Neural progenitor cell (in vitro differentiated cells): ENCODE data around the gene STARD8. TPM values are rescaled to one million over a fixed set of nuclear protein-coding genes. Genes with fewer than 3 reads are reported as not detected.
A peak's percentile ranks its signal among the peaks of the same experiment; 100 is the strongest.

Source experiments
- DNase-seq: peaks from one replicate; pipeline ENCODE4 v3.0.0-alpha.2; 2016; ENCODE audit warnings: low spot score
- H2AFZ ChIP-seq: fragments of 200-600 bp; sonication (generic); replicated peaks from 2 replicates; pipeline ENCODE4 v1.6.1; 2016; ENCODE audit warnings: antibody characterized with exemption
- H3F3A ChIP-seq: fragments of 200-600 bp; sonication (generic); 2 replicates; pipeline ENCODE4 v1.6.1; 2016; ENCODE audit warnings: antibody characterized with exemption, low read depth
- H3K27ac ChIP-seq: fragments of 200-600 bp; sonication (generic); 2 replicates; pipeline ENCODE4 v1.5.1; 2016; ENCODE audit warnings: mild to moderate bottlenecking
- H3K27me3 ChIP-seq: fragments of 200-600 bp; sonication (generic); 2 replicates; pipeline ENCODE4 v1.6.1; 2016; ENCODE audit warnings: mild to moderate bottlenecking, moderate library complexity
- H3K36me3 ChIP-seq: fragments of 200-600 bp; sonication (generic); 2 replicates; pipeline ENCODE4 v1.5.1; 2016
- H3K4me1 ChIP-seq: fragments of 200-600 bp; sonication (generic); 2 replicates; pipeline ENCODE4 v1.6.1; 2016; ENCODE audit warnings: mixed run types
- H3K4me2 ChIP-seq: fragments of 200-600 bp; sonication (generic); 2 replicates; pipeline ENCODE4 v1.6.1; 2016
- H3K4me3 ChIP-seq: fragments of 200-600 bp; sonication (generic); 2 replicates; pipeline ENCODE4 v1.5.1; 2016
- H3K79me2 ChIP-seq: fragments of 200-600 bp; sonication (generic); 2 replicates; pipeline ENCODE4 v1.6.1; 2016; ENCODE audit warnings: low read depth
- H3K9ac ChIP-seq: fragments of 200-600 bp; sonication (generic); 2 replicates; pipeline ENCODE4 v1.6.1; 2016
- H3K9me3 ChIP-seq: fragments of 200-600 bp; sonication (generic); 2 replicates; pipeline ENCODE4 v1.5.1; 2016; ENCODE audit warnings: low read depth
- H4K20me1 ChIP-seq: fragments of 200-600 bp; sonication (generic); 2 replicates; pipeline ENCODE4 v1.6.1; 2016; ENCODE audit warnings: low read depth
- H3K27ac Mint-ChIP-seq: 3 replicates; pipeline ENCODE4 v1.8.0; 2021; ENCODE audit warnings: mixed read lengths
- H3K27me3 Mint-ChIP-seq: 2 replicates; pipeline ENCODE4 v1.8.0; 2022; ENCODE audit warnings: low read depth, mild to moderate bottlenecking, inconsistent platforms, moderate library complexity, mixed read lengths; ENCODE audit not compliant: insufficient read depth
- H3K36me3 Mint-ChIP-seq: 3 replicates; pipeline ENCODE4 v1.8.0; 2021; ENCODE audit warnings: mixed read lengths
- H3K4me1 Mint-ChIP-seq: 3 replicates; pipeline ENCODE4 v1.8.0; 2021; ENCODE audit warnings: mixed read lengths
- H3K4me3 Mint-ChIP-seq: 3 replicates; pipeline ENCODE4 v1.8.0; 2021; ENCODE audit warnings: mild to moderate bottlenecking, moderate library complexity, mixed read lengths
- H3K9me3 Mint-ChIP-seq: 3 replicates; pipeline ENCODE4 v1.8.0; 2020; ENCODE audit warnings: mixed read lengths
- EZH2 ChIP-seq: fragments of 200-600 bp; sonication (generic); IDR thresholded peaks from 2 replicates; pipeline ENCODE4 v1.6.1; 2017; ENCODE audit warnings: antibody characterized with exemption, mild to moderate bottlenecking, moderate library complexity
- EZH2phosphoT487 ChIP-seq: fragments of 200-600 bp; sonication (generic); IDR thresholded peaks from 2 replicates; pipeline ENCODE4 v1.6.1; 2017; ENCODE audit warnings: antibody characterized with exemption
- total RNA-seq: library from RNA; depleted of rRNA; stranded (reverse); fragments of >200 nt; gene quantifications from 2 replicates; pipeline ENCODE4 v1.2.3, GENCODE V29; 2015; ENCODE audit warnings: low replicate concordance
- TF ChIP-seq, protein P1 (sequence below): fragments of 200-600 bp; sonication (generic); IDR thresholded peaks from 2 replicates; pipeline ENCODE4 v1.5.1; 2017; ENCODE audit warnings: antibody characterized with exemption, mild to moderate bottlenecking

STARD8 gene
- total RNA-seq, 1 donor from 2014 or later = 0.82 TPM

DNA sequence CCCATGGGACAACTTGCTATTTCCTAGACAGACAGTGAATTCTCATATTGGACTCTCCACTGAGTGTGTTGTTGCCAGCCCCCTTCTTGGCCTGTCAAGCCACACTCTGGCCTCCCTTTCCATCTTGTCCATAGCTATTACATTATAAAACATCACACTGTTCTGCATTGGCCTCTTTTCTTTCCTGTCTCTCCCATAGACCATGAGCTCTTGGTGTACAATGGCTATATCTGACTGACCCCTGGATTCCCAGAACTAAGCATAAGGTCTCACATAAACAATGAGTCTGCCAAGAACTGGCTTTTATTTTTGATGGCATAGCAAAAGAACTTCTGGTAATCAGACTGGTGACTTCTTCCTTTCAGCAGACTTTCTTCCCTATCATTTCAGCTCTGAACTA lies 23.8 kb downstream of the STARD8 start:
- no peak overlapping the region for H3K27ac Mint-ChIP-seq
- H3K4me3 Mint-ChIP-seq = no peak overlapping the region
- no peak overlapping the region for H3K4me3 ChIP-seq
- H3F3A ChIP-seq = peaks cover 7% of the 10 kb centered on the region
- H3K27me3 ChIP-seq = peaks cover 4% of the 10 kb centered on the region
- H3K36me3 Mint-ChIP-seq = no peaks in the 10 kb centered on the region
- H3K9me3 ChIP-seq = no peaks in the 10 kb centered on the region
- H2AFZ ChIP-seq = no peak overlapping the region
- no peaks in the 10 kb centered on the region for H3K79me2 ChIP-seq
- H3K9me3 Mint-ChIP-seq = no peaks in the 10 kb centered on the region
- H3K4me2 ChIP-seq = no peak overlapping the region
- H3K4me1 Mint-ChIP-seq = peaks cover 32% of the 10 kb centered on the region
- DNase-seq = no peak
- H4K20me1 ChIP-seq = no peaks in the 10 kb centered on the region
- TF ChIP-seq EZH2 = no peak
- no peak for TF ChIP-seq EZH2phosphoT487
- TF ChIP-seq, protein P1, sequence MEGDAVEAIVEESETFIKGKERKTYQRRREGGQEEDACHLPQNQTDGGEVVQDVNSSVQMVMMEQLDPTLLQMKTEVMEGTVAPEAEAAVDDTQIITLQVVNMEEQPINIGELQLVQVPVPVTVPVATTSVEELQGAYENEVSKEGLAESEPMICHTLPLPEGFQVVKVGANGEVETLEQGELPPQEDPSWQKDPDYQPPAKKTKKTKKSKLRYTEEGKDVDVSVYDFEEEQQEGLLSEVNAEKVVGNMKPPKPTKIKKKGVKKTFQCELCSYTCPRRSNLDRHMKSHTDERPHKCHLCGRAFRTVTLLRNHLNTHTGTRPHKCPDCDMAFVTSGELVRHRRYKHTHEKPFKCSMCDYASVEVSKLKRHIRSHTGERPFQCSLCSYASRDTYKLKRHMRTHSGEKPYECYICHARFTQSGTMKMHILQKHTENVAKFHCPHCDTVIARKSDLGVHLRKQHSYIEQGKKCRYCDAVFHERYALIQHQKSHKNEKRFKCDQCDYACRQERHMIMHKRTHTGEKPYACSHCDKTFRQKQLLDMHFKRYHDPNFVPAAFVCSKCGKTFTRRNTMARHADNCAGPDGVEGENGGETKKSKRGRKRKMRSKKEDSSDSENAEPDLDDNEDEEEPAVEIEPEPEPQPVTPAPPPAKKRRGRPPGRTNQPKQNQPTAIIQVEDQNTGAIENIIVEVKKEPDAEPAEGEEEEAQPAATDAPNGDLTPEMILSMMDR = no peak
- peaks cover 7% of the 10 kb centered on the region for H3K4me1 ChIP-seq
- H3K9ac ChIP-seq = no peak overlapping the region
- no peaks in the 10 kb centered on the region for H3K36me3 ChIP-seq
- H3K27me3 Mint-ChIP-seq = no peaks in the 10 kb centered on the region
- H3K27ac ChIP-seq = no peak overlapping the region

DNA sequence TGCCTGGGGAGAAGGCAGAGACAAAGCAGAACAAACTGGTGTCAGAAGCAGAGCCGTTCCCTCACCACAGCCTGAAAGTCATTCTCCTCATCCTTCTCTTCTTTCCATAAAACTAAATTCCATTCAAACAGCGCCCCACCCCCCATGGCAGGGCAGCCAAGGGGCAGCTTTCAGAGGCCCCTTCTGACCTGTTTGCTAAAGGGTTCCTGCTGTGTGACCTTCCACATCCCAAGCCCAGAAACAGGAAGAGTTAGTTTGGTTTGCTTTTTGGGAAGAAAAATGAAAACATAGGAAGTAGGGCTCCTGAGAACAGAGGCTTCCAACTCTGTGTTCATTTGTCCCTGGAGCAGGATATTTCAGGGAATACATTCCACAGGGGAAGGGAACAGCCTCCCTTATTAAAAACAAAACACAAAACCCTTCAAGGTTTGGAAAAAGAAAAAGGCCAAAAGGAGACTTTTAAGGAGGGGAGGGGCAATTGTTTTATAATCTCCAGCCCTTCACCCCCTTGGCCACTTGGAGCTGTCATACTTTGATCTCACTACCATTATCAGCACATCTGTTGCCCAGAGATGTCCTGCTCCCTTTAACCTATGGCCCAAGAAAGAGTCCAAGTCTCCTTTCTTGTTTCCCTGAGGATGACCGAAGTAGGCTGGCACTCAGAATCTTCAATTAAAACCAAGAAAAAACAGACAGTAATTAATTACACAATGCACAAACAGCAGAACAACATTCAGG lies 25.3 kb downstream of the STARD8 start:
- TF ChIP-seq EZH2 (no peak), EZH2phosphoT487 (no peak)
- TF ChIP-seq, protein P1 = no peak
- Histone ChIP-seq H3K4me2 (peak overlapping the region; percentile 27), H3K4me3 (no peak overlapping the region), H3K4me1 (peaks cover 7% of the 10 kb centered on the region), H3K27me3 (no peaks in the 10 kb centered on the region), H3K27ac (no peak overlapping the region), H3K9me3 (no peaks in the 10 kb centered on the region), H4K20me1 (no peaks in the 10 kb centered on the region), H2AFZ (no peak overlapping the region), H3K9ac (no peak overlapping the region), H3K79me2 (no peaks in the 10 kb centered on the region), H3F3A (peaks cover 7% of the 10 kb centered on the region), H3K36me3 (no peaks in the 10 kb centered on the region)
- H3K27me3 Mint-ChIP-seq = no peaks in the 10 kb centered on the region
- peak overlapping the region; percentile 96 for H3K27ac Mint-ChIP-seq
- H3K4me3 Mint-ChIP-seq = no peak overlapping the region
- peaks cover 32% of the 10 kb centered on the region for H3K4me1 Mint-ChIP-seq
- DNase-seq = no peak
- H3K36me3 Mint-ChIP-seq = no peaks in the 10 kb centered on the region
- H3K9me3 Mint-ChIP-seq = no peaks in the 10 kb centered on the region

DNA sequence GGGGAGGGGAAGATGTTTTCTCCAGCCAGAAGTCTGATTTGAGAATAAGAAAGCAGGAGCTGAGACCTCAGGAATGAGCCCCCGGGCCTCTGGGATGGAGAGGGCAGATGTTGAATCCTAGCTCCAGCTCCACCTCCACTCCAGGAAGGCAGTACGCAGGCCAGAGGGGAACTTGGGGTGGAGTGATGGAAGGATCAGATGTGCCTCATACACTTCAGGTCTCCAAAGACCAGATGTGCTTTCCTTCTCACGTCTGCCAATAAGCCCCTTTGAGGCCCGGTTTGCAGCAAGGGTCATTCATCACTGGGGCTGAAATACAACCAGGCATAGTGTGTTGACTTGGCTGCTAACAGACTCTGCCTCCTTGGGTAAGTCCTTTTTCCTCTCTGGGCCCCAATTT lies 28.1 kb downstream of the STARD8 start:
- no peak overlapping the region for H3K4me3 Mint-ChIP-seq
- Histone ChIP-seq H3K36me3 (no peaks in the 10 kb centered on the region), H2AFZ (no peak overlapping the region), H4K20me1 (no peaks in the 10 kb centered on the region), H3K9ac (no peak overlapping the region), H3K27me3 (no peaks in the 10 kb centered on the region), H3F3A (no peaks in the 10 kb centered on the region), H3K79me2 (no peaks in the 10 kb centered on the region), H3K4me2 (no peak overlapping the region), H3K4me3 (no peak overlapping the region), H3K9me3 (no peaks in the 10 kb centered on the region), H3K4me1 (peaks cover 7% of the 10 kb centered on the region), H3K27ac (no peak overlapping the region)
- no peaks in the 10 kb centered on the region for H3K27me3 Mint-ChIP-seq
- TF ChIP-seq, protein P1 = no peak
- no peak for TF ChIP-seq EZH2
- TF ChIP-seq EZH2phosphoT487 = no peak
- DNase-seq = no peak
- no peaks in the 10 kb centered on the region for H3K9me3 Mint-ChIP-seq
- H3K4me1 Mint-ChIP-seq = peaks cover 20% of the 10 kb centered on the region
- no peaks in the 10 kb centered on the region for H3K36me3 Mint-ChIP-seq
- no peak overlapping the region for H3K27ac Mint-ChIP-seq
